Activated CD4-positive, alpha-beta T cell treated with anti-CD3 and anti-CD28 coated beads for 36 hours (primary cell): ENCODE data around the gene NDUFAF3. TPM values are rescaled to one million over a fixed set of nuclear protein-coding genes. Genes with fewer than 3 reads are reported as not detected.
"Not testable (repeated sequence)": the region's sequence is repeated elsewhere in the genome, so short reads cannot be mapped to it uniquely, and the experiment has no call there.

Experiments used
- ATAC-seq: fragments of 200-7000 bp; cut with Tn5 transposase; one replicate; pipeline ENCODE4 v1.10.0; 2021; ENCODE audit warnings: mild to moderate bottlenecking, moderate library complexity
- CTCF ChIA-PET: fragments of 350-600 bp; sonication (Branson Sonifier 250); formaldehyde crosslinking; loops from one replicate; lab custom pipeline; 2021; ENCODE audit warnings: antibody characterized with exemption; lab: Charles Lee
- POLR2A ChIA-PET: fragments of 350-600 bp; sonication (Branson Sonifier 250); formaldehyde crosslinking; loops from one replicate; lab custom pipeline; 2021; ENCODE audit warnings: antibody characterized with exemption, inconsistent platforms; lab: Charles Lee
- DNase-seq: peaks from one replicate; pipeline ENCODE4 v3.0.0-alpha.2; 2020
- H3K27ac Mint-ChIP-seq: one replicate; pipeline ENCODE4 v1.8.0; 2021; ENCODE audit warnings: mixed read lengths
- H3K27me3 Mint-ChIP-seq: one replicate; pipeline ENCODE4 v1.8.0; 2021; ENCODE audit warnings: mixed read lengths
- H3K36me3 Mint-ChIP-seq: one replicate; pipeline ENCODE4 v1.8.0; 2021; ENCODE audit warnings: low read depth, mixed read lengths
- H3K4me1 Mint-ChIP-seq: one replicate; pipeline ENCODE4 v1.8.0; 2021; ENCODE audit warnings: mixed read lengths
- H3K4me3 Mint-ChIP-seq: one replicate; pipeline ENCODE4 v1.8.0; 2021; ENCODE audit warnings: mild to moderate bottlenecking, moderate library complexity, mixed read lengths
- H3K9me3 Mint-ChIP-seq: one replicate; pipeline ENCODE4 v1.8.0; 2021; ENCODE audit warnings: low read depth, mixed read lengths
- intact Hi-C, 2 experiments: fragments of 100-400 bp; cut with DNase I in 1 of 2; cut with micrococcal nuclease in 1 of 2; formaldehyde crosslinking; loops; one replicate each; pipeline versions ENCODE4 v1.14.2 to v1.15.1; 2022 to 2024; cut with DNase I, micrococcal nuclease
- total RNA-seq, 2 experiments: library from RNA; stranded (reverse); gene quantifications; one replicate each; pipeline ENCODE4 v1.2.3, GENCODE V29; 2021

The NDUFAF3 gene
- total RNA-seq, 2 experiments from 2014 or later: 90.8 to 108 TPM

DNA sequence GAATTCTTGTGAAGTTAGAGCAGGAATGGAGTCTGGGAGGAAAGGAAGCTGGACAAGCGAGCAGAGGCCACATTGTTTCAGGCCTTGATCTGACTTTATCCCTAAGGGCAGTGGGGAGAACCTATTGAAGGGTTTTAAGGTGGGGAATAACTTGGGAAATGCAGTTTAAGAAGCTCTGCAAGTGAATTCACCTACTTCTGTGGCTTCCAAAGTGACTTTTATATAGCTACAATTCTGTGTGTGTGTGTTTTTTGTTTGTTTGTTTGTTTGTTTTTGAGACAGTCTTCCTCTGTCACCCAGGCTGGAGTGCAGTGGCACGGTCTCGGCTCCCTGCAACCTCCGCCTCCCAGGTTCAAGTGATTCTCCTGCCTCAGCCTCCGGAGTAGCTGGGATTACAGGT lies 13.3 kb upstream of the NDUFAF3 start:
- not testable (repeated sequence) for H3K9me3 Mint-ChIP-seq, H3K27me3 Mint-ChIP-seq, ATAC-seq, DNase-seq
- ChIA-PET POLR2A (interaction anchor here (1.0 to 3.7 kb wide), 2 partner anchors 11 to 21 kb away, joined by 3 to 102 read pairs; partner anchors contain the start of genes DALRD3, IMPDH2 and NDUFAF3), CTCF (interaction anchor here (0.9 to 5.9 kb wide), 6 partner anchors 8 to 441 kb away, joined by 3 to 61 read pairs (median 8); partner anchors contain the start of genes NDUFAF3 and P4HTM)
- peaks cover 16% of the 10 kb centered on the region for H3K4me1 Mint-ChIP-seq
- H3K27ac Mint-ChIP-seq: peak overlapping the region; percentile 91
- H3K4me3 Mint-ChIP-seq: peak overlapping the region; percentile 100
- intact Hi-C loops: loop anchor here in 1 of 2 experiments (5.0 kb wide), 2 partner anchors 404 to 536 kb away; partner anchors contain the start of genes RHOA and TCTA
- peaks cover 13% of the 10 kb centered on the region for H3K36me3 Mint-ChIP-seq

DNA sequence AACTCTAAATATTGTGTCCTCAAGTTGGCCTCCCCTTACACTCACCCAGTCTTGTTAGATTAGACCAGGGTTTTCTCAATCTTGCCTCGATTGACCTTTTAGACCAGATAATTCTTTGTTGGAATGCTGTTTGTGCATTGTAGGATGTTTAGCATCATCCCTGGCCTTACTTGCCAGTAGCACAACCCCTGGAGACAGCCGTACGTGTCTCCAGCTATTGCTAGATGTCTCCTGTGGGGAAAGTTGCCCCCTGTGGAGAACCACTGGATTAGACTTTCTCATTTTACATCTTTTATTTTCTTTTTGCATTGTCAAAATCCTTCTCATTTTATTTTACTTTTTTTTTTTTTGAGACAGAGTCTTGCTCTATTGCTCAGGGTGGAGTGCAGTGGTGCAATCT lies 12.5 kb upstream of the NDUFAF3 start:
- H3K9me3 Mint-ChIP-seq: no peaks in the 10 kb centered on the region
- peaks cover 15% of the 10 kb centered on the region for H3K36me3 Mint-ChIP-seq
- DNase-seq (no peak), ATAC-seq (no peak)
- POLR2A ChIA-PET: interaction anchor here (3.7 kb wide), 1 partner anchor 11 kb away, joined by 102 read pairs; the partner anchor contains the start of genes DALRD3 and NDUFAF3
- intact Hi-C loops: loop anchor here in 1 of 2 experiments (5.0 kb wide), 2 partner anchors 403 to 537 kb away; partner anchors contain the start of genes RHOA and TCTA
- H3K4me1 Mint-ChIP-seq: peaks cover 16% of the 10 kb centered on the region
- no peaks in the 10 kb centered on the region for H3K27me3 Mint-ChIP-seq
- peak overlapping the region; percentile 5 for H3K27ac Mint-ChIP-seq
- CTCF ChIA-PET: interaction anchor here (0.9 to 5.9 kb wide), 5 partner anchors 7 to 90 kb away, joined by 3 to 61 read pairs (median 12); partner anchors contain the start of genes NDUFAF3 and P4HTM
- no peak overlapping the region for H3K4me3 Mint-ChIP-seq

DNA sequence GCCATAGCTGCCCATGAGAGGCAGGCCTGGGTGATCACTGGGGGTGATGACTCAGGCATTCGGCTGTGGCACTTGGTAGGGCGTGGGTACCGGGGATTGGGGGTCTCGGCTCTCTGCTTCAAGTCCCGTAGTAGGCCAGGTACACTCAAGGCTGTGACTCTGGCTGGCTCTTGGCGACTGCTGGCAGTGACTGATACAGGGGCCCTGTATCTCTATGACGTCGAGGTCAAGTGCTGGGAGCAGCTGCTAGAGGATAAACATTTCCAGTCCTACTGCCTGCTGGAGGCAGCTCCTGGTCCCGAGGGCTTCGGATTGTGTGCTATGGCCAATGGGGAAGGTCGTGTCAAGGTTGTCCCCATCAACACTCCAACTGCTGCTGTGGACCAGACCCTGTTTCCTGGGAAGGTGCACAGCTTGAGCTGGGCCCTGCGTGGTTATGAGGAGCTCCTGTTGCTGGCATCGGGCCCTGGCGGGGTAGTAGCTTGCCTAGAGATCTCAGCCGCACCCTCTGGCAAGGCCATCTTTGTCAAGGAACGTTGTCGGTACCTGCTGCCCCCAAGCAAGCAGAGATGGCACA lies 9.4 kb upstream of the NDUFAF3 start:
- intact Hi-C loops: no loop called here
- Mint-ChIP-seq H3K4me1 (peaks cover 18% of the 10 kb centered on the region), H3K4me3 (no peak overlapping the region), H3K36me3 (peaks cover 22% of the 10 kb centered on the region), H3K27ac (no peak overlapping the region), H3K9me3 (no peaks in the 10 kb centered on the region), H3K27me3 (no peaks in the 10 kb centered on the region)
- POLR2A ChIA-PET: interaction anchor here (1.0 to 2.6 kb wide), 2 partner anchors 9 to 17 kb away, joined by 3 to 10 read pairs; partner anchors contain the start of gene NDUFAF3
- DNase-seq: no peak
- CTCF ChIA-PET: interaction anchor here (0.7 to 3.4 kb wide), 4 partner anchors 10 to 611 kb away, joined by 4 to 31 read pairs (median 6); partner anchors contain the start of gene NDUFAF3
- ATAC-seq: no peak

DNA sequence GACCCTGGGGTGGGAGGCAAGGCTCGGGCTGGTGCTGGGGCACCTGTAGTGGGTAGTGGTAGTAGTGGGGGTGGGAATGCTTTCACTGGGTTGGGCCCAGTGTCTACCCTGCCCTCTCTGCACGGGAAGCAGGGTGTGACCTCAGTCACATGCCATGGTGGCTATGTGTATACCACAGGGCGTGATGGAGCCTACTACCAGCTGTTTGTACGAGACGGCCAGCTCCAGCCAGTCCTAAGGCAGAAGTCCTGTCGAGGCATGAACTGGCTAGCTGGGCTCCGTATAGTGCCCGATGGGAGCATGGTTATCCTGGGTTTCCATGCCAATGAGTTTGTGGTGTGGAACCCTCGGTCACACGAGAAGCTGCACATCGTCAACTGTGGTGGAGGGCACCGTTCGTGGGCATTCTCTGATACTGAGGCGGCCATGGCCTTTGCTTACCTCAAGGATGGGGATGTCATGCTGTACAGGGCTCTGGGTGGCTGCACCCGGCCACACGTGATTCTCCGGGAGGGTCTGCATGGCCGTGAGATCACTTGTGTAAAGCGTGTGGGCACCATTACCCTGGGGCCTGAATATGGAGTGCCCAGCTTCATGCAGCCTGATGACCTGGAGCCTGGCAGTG lies 8.7 kb upstream of the NDUFAF3 start:
- H3K27me3 Mint-ChIP-seq: no peaks in the 10 kb centered on the region
- H3K4me3 Mint-ChIP-seq: no peak overlapping the region
- CTCF ChIA-PET: interaction anchor here (1.0 to 4.7 kb wide), 3 partner anchors 9 to 24 kb away, joined by 3 to 31 read pairs (median 27); partner anchors contain the start of genes NDUFAF3 and P4HTM
- peaks cover 16% of the 10 kb centered on the region for H3K4me1 Mint-ChIP-seq
- ATAC-seq (no peak), DNase-seq (no peak)
- H3K27ac Mint-ChIP-seq: no peak overlapping the region
- no peaks in the 10 kb centered on the region for H3K9me3 Mint-ChIP-seq
- peaks cover 18% of the 10 kb centered on the region for H3K36me3 Mint-ChIP-seq
- POLR2A ChIA-PET: interaction anchor here (1.0 to 2.6 kb wide), 2 partner anchors 8 to 16 kb away, joined by 3 to 10 read pairs; partner anchors contain the start of gene NDUFAF3
- intact Hi-C loops: no loop called here

DNA sequence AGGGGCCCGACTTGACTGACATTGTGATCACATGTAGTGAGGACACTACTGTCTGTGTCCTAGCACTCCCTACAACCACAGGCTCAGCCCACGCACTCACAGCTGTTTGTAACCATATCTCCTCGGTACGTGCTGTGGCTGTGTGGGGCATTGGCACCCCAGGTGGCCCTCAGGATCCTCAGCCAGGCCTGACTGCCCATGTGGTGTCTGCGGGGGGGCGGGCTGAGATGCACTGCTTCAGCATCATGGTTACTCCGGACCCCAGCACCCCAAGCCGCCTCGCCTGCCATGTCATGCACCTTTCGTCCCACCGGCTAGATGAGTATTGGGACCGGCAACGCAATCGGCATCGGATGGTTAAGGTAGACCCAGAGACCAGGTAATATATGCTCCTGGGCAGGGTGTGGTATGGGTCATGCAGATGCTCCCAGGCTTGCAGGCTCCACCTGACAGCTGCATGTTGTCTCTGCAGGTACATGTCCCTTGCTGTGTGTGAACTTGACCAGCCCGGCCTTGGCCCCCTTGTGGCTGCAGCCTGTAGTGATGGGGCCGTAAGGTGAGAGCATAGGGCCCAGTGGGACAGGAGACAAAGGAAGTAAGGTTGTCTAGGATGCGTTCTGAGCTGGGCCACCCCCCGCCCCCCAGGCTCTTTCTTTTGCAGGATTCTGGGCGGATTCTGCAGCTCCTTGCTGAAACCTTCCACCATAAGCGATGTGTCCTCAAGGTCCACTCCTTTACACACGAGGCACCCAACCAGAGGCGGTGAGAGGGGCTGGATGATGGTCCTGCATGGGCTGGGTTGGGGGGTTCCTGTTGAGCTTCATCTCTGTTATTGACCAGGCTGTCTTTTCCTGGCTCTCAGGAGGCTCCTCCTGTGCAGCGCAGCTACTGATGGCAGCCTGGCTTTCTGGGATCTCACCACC lies 7.9 kb upstream of the NDUFAF3 start:
- ATAC-seq (peak; percentile 38), DNase-seq (peak; percentile 70)
- ChIA-PET POLR2A (interaction anchor here (2.6 kb wide), 1 partner anchor 7 kb away, joined by 10 read pairs; the partner anchor contains the start of gene NDUFAF3), CTCF (interaction anchor here (0.8 to 4.7 kb wide), 6 partner anchors 9 to 45 kb away, joined by 3 to 31 read pairs (median 4); partner anchors contain the start of genes NDUFAF3 and P4HTM)
- H3K9me3 Mint-ChIP-seq: no peaks in the 10 kb centered on the region
- H3K27ac Mint-ChIP-seq: no peak overlapping the region
- intact Hi-C loops: no loop called here
- H3K4me1 Mint-ChIP-seq: peaks cover 16% of the 10 kb centered on the region
- H3K36me3 Mint-ChIP-seq: peaks cover 15% of the 10 kb centered on the region
- no peak overlapping the region for H3K4me3 Mint-ChIP-seq
- H3K27me3 Mint-ChIP-seq: no peaks in the 10 kb centered on the region

DNA sequence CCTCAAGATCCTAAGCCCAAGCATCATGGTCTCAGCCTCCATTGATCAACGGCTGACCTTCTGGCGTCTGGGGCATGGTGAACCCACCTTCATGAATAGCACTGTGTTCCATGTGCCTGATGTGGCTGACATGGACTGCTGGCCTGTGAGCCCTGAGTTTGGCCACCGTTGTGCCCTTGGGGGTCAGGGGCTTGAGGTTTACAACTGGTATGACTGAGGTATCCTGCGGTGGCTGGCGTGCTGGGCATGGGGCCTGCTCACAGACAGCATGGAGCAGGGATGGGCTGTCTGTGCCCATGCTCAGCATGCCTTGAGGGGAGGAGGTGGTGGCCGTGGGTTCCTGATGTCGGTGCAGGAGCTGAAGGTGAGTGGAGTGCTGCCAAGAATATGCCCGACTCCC lies 6.8 kb upstream of the NDUFAF3 start:
- ATAC-seq (no peak), DNase-seq (no peak)
- ChIA-PET CTCF (interaction anchor here (0.9 to 4.7 kb wide), 4 partner anchors 20 to 46 kb away, joined by 3 to 27 read pairs (median 3); partner anchors contain the start of gene P4HTM), POLR2A (interaction anchor here (0.6 kb wide), 1 partner anchor 17 kb away, joined by 3 read pairs; no protein-coding TSS in a partner anchor)
- Mint-ChIP-seq H3K36me3 (peaks cover 15% of the 10 kb centered on the region), H3K4me3 (no peak overlapping the region), H3K27ac (no peak overlapping the region), H3K9me3 (no peaks in the 10 kb centered on the region), H3K27me3 (no peaks in the 10 kb centered on the region), H3K4me1 (peaks cover 16% of the 10 kb centered on the region)
- intact Hi-C loops: no loop called here

DNA sequence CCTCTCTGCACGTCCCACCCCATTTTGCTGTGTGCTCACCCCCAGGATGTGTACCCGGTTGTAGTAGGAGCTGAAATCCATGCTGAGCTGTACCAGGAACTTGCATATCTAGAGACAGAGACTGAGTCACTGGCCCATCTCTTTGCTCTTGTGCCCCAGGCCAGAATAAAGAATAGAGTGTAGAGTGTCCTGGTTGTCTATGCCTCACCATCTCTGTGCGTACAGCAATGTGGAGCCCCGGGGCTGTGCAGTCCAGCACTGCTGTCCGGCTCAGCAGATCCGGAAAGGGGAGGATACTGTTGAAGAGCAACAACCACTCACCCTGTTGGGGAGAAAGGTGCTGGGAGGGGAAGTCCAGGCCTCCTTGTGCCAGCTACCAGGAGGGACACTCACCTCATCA lies 6.2 kb upstream of the NDUFAF3 start:
- DNase-seq: no peak
- Mint-ChIP-seq H3K4me1 (peaks cover 18% of the 10 kb centered on the region), H3K4me3 (no peak overlapping the region), H3K9me3 (no peaks in the 10 kb centered on the region), H3K36me3 (peaks cover 15% of the 10 kb centered on the region), H3K27ac (no peak overlapping the region), H3K27me3 (no peaks in the 10 kb centered on the region)
- ChIA-PET POLR2A (interaction anchor here (0.6 to 9.0 kb wide), 2 partner anchors 7 to 18 kb away, joined by 3 to 102 read pairs; partner anchors contain the start of gene WDR6), CTCF (interaction anchor here (0.6 to 4.7 kb wide), 3 partner anchors 27 to 269 kb away, joined by 3 to 27 read pairs (median 4); partner anchors contain the start of gene P4HTM)
- ATAC-seq: no peak
- intact Hi-C loops: no loop called here

DNA sequence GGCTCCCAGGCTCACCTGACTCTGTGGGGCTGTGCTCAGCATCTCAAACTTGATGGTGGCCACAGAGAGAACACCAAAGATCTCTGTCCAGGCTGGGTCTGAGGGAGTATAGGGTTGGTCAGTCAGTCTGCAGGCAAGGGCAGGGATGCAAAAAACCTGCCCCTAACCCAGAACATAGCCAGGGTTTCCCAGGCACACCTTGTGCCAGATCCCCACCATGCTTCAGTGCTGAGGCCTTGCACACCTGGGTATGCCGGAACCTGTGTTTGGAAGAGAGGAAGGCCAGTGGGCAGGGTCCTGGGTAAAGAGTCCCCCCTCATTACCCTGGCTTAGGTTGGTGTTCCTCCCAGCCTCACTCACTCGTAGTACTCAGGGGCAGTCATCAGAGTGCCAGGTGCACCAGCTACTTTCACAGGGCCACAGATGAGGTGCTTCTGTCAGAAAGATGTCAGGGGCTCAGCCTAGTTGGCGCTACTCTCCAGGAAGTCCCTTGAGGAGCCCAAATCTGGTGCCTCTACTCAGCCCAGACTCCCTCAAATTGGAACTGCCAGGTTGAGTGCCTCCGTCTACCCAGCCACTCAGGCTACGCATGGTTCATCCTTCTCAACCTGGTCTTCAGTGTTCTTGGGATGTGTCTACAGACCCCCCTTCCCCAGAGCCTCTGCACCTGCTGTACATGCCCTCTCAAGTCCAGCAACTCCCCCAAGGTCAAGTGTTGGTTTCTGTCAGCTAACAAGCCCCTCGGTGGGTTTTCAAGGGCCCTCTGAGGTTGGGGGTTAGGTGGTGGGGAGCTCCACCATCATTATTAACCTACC lies 5.3 kb upstream of the NDUFAF3 start:
- POLR2A ChIA-PET: interaction anchor here (1.0 to 9.0 kb wide), 4 partner anchors 8 to 78 kb away, joined by 3 to 102 read pairs (median 10); partner anchors contain the start of genes IMPDH2, QRICH1 and WDR6
- intact Hi-C loops: no loop called here
- H3K4me1 Mint-ChIP-seq: peaks cover 18% of the 10 kb centered on the region
- CTCF ChIA-PET: interaction anchor here (0.5 to 4.7 kb wide), 7 partner anchors 8 to 1004 kb away, joined by 3 to 27 read pairs (median 4); partner anchors contain the start of genes P4HTM, QRICH1 and WDR6
- H3K9me3 Mint-ChIP-seq: no peaks in the 10 kb centered on the region
- peak overlapping the region; percentile 95 for H3K4me3 Mint-ChIP-seq
- H3K36me3 Mint-ChIP-seq: peaks cover 15% of the 10 kb centered on the region
- no peak overlapping the region for H3K27ac Mint-ChIP-seq
- no peak for DNase-seq
- no peak for ATAC-seq
- no peaks in the 10 kb centered on the region for H3K27me3 Mint-ChIP-seq

DNA sequence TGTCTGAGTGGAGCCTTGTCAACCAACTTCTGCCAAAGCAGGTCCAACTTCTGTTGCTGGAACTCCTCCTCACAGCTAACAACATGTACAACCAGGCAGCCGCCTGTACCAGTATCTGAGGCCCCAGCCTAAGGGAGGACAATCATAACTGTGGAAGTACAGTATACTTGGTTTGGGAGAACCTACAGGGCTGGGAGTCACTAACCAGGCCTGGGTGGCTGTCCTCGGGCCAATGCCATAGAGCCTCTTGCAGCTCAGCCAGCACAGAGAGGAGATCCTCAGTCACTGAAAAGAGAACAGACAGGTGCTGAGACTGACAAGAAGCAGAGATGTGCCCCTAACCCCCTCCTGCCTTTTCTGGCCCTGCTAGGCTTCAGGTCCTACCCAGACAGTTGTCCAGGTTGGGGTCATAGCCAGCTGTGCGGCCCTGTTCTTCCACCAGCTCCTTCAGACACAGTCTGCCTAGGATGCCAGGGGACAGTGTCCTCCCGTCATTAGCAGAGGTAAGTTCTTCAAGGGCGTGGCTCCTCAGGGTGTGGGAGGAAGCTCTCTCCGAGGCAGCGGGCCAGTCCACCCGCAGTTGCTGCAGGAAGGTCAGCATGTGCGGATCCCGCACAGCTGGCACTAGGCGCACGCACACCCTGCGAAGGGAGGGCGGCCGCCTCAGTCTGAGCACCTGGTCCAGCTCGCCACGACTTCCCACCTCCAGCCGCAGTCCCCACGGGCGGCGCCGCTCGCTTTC lies 4.5 kb upstream of the NDUFAF3 start:
- no peak for ATAC-seq
- H3K27me3 Mint-ChIP-seq: no peaks in the 10 kb centered on the region

More for the DNA sequence above, 4.5 kb upstream of the NDUFAF3 start:
- H3K4me1 Mint-ChIP-seq: peaks cover 18% of the 10 kb centered on the region
- H3K9me3 Mint-ChIP-seq: no peaks in the 10 kb centered on the region
- peak overlapping the region; percentile 95 for H3K4me3 Mint-ChIP-seq
- H3K27ac Mint-ChIP-seq: peak overlapping the region; percentile 55
- intact Hi-C loops: no loop called here
- peaks cover 17% of the 10 kb centered on the region for H3K36me3 Mint-ChIP-seq
- CTCF ChIA-PET: interaction anchor here (0.5 to 4.7 kb wide), 6 partner anchors 9 to 1005 kb away, joined by 3 to 27 read pairs (median 4); partner anchors contain the start of genes P4HTM, QRICH1 and WDR6
- DNase-seq: peak; percentile 36
- POLR2A ChIA-PET: interaction anchor here (1.0 to 9.0 kb wide), 4 partner anchors 9 to 77 kb away, joined by 3 to 102 read pairs (median 10); partner anchors contain the start of genes IMPDH2, QRICH1 and WDR6
